ENCODE results near the gene JARID2.

JARID2 gene

GRCh38 chr6:15416932-15417509, 171.2 kb downstream of the JARID2 start:
- TF ChIP-seq, protein P1, sequence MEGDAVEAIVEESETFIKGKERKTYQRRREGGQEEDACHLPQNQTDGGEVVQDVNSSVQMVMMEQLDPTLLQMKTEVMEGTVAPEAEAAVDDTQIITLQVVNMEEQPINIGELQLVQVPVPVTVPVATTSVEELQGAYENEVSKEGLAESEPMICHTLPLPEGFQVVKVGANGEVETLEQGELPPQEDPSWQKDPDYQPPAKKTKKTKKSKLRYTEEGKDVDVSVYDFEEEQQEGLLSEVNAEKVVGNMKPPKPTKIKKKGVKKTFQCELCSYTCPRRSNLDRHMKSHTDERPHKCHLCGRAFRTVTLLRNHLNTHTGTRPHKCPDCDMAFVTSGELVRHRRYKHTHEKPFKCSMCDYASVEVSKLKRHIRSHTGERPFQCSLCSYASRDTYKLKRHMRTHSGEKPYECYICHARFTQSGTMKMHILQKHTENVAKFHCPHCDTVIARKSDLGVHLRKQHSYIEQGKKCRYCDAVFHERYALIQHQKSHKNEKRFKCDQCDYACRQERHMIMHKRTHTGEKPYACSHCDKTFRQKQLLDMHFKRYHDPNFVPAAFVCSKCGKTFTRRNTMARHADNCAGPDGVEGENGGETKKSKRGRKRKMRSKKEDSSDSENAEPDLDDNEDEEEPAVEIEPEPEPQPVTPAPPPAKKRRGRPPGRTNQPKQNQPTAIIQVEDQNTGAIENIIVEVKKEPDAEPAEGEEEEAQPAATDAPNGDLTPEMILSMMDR (conservative IDR thresholded peaks at IDR 0.05; ENCODE audit: low read depth, low read length) = no peak
- no peak for DNase-seq (ENCODE audit: low read depth)
- H3K4me3 ChIP-seq (ENCODE audit: low read length) = no peak overlapping the region

DNA sequence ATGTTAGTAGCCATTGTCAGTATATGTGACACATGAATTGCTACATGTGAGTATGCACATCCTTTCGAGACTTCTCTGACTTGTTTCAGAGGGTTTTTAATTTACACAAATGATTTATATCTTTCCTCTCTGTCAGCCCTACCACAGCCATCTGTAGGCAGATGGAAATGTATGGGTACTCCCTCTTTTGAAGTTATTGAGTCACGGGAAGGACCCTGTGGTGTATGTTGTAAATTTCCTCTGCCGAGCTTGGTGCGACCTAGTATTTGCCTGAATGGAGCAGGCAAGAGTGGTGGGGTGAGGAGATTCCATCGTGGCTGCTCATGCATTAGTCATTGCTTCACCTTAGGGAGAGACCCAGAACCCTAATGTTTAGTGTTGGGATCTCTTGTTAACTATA, 171.9 kb downstream of the JARID2 start:
- DNase-seq (ENCODE audit: low read depth) = no peak
- TF ChIP-seq, protein P1 (conservative IDR thresholded peaks at IDR 0.05; ENCODE audit: low read depth, low read length) = no peak
- no peak overlapping the region for H3K4me3 ChIP-seq (ENCODE audit: low read length)

- no peak for DNase-seq (ENCODE audit: low read depth)
- TF ChIP-seq, protein P1 (conservative IDR thresholded peaks at IDR 0.05; ENCODE audit: low read depth, low read length) = no peak
- H3K4me3 ChIP-seq (ENCODE audit: low read length) = no peak overlapping the region
Measured at GRCh38 chr6:15419493-15419892, 173.6 kb downstream of the JARID2 start.

GRCh38 chr6:15420959-15421438, 175.1 kb downstream of the JARID2 start:
- DNase-seq (ENCODE audit: low read depth) = no peak
- TF ChIP-seq, protein P1 (conservative IDR thresholded peaks at IDR 0.05; ENCODE audit: low read depth, low read length) = no peak
- no peak overlapping the region for H3K4me3 ChIP-seq (ENCODE audit: low read length)

DNA sequence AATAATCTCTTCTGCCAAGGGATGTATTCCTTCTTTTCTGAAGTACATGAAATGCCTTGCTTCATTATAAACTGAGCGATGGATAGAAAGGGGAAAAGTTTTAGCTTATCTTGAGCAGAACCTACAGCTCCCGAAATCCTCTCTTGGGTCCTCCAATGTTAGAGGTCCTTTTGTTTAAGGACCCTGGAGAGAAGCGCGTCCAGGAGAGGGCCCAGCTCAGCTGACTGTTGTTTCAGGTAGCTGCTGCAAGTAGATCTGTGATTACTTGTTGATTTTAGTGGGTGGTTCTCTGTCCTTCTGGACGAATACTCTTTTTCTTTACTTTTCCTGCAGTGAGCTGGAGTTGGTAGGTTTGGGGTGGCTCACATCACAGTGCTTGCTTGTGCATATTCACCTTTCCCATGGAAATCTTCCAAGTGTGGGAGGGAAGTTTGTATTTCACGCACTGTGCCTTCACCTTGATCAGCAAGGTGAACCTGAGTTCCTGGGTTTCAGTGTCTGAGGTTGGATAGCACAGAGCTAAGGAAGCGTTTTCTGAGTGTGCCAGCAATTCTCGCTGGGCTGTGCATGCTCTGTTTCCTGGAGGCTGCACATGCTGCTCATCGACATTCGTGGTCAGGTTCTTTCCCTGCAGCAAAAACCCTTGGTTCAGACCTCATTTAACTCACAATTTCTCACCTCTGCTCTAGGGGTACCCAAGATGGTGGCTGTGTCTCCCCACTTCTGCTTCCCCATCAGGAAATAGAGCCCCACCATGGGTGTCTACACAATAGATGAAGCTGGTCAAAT, 176.3 kb downstream of the JARID2 start:
- TF ChIP-seq, protein P1 (conservative IDR thresholded peaks at IDR 0.05; ENCODE audit: low read depth, low read length) = no peak
- no peak overlapping the region for H3K4me3 ChIP-seq (ENCODE audit: low read length)
- DNase-seq (ENCODE audit: low read depth) = no peak

DNA sequence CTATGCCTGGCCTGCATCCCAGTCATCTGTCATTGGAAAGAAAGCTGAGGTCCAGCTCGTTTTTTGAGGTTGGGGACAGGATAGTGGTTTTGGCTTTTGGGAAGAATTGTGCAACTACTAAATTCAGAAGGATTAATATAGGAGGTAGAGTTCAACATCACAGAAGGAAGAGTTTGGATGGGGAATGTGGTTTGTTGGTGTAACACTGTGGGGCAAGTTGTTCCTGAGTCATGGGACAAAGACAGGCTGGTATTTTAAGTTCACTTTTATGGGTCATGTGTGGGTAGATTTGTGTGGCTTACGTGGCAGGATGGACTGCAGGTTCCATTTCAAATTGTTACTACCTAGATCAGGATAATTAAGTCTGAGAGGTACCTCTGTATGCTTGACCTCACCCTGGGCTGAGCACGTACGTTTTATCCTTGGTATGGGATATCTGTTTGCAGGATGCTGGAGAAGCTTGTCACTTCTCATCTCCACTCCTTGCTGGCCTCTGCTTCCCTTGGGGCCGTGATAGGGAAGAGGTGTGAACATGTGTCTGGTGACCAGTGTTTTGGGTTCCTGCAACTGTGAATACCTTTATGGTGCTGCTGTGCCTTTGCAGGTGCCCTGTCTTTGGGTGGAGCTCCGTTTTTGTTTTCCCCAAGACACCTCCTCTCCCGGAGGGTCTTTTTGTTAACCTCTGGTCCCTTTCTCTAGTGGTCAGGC, 177.6 kb downstream of the JARID2 start:
- no peak for DNase-seq (ENCODE audit: low read depth)
- TF ChIP-seq, protein P1 (conservative IDR thresholded peaks at IDR 0.05; ENCODE audit: low read depth, low read length) = no peak
- no peak overlapping the region for H3K4me3 ChIP-seq (ENCODE audit: low read length)
